Psoas muscle (tissue), 8 donors: ENCODE data around the gene NOTCH2. TPM values are rescaled to one million over a fixed set of nuclear protein-coding genes. Genes with fewer than 3 reads are reported as not detected.

Experiments used
- ATAC-seq, 4 donors: fragments of 200-7000 bp; cut with Tn5 transposase; one replicate each; pipeline ENCODE4 v1.9.1; 2020; ENCODE audit warnings: moderate library complexity in 3 of 4, mild to moderate bottlenecking in 2 of 4
- DNase-seq, 2 donors: peaks; one replicate each; pipeline ENCODE4 v3.0.0-alpha.2; 2020
- H3K27ac ChIP-seq: fragments of 200-600 bp; one replicate; pipeline ENCODE4 v1.8.0; 2022
- H3K27me3 ChIP-seq, 3 donors: fragments of 200-600 bp in 1 of 3; one replicate each; pipeline versions ENCODE4 v1.6.1 to v1.8.0; 2013 to 2022; ENCODE audit warnings: low read length in 2 of 3, mild to moderate bottlenecking in 2 of 3, moderate library complexity in 1 of 3; ENCODE audit not compliant: insufficient read depth in 3 of 3
- H3K36me3 ChIP-seq, 2 donors: fragments of 200-600 bp in 1 of 2; one replicate each; pipeline versions ENCODE4 v1.6.1 to v1.8.0; 2013 to 2022; ENCODE audit warnings: low read depth in 1 of 2, mild to moderate bottlenecking in 1 of 2, moderate library complexity in 1 of 2; ENCODE audit not compliant: insufficient read depth in 1 of 2
- H3K4me1 ChIP-seq: fragments of 200-600 bp; one replicate; pipeline ENCODE4 v1.8.0; 2022
- H3K4me3 ChIP-seq: fragments of 200-600 bp; one replicate; pipeline ENCODE4 v1.8.0; 2022; ENCODE audit warnings: mild to moderate bottlenecking
- H3K9me3 ChIP-seq: fragments of 200-600 bp; one replicate; pipeline ENCODE4 v1.8.0; 2022
- CTCF ChIP-seq: fragments of 200-600 bp; IDR thresholded peaks from one replicate; pipeline ENCODE4 v1.8.0; 2022; ENCODE audit warnings: antibody characterized with exemption
- WGBS, 3 donors: extraction: QIAGEN DNeasy Blood & Tissue Kit; methylation state at CpG; one replicate each; pipeline versions ENCODE4 v1.1.6 to v1.1.7; 2013; 5-methylcytosine and 5-hydroxymethylcytosine counted together
- intact Hi-C, 2 donors: fragments of 100-400 bp; cut with DNase I; formaldehyde crosslinking; loops; one replicate each; pipeline versions ENCODE4 v1.11.0 to v1.14.2; 2022
- polyA plus RNA-seq, 3 donors: library from polyadenylated mRNA; stranded (reverse); fragments of 200-250 nt; gene quantifications; one replicate each; pipeline ENCODE4 v1.2.3, GENCODE V29; 2013
- total RNA-seq, 4 donors: library from RNA; stranded (reverse); fragmentation: NEBNext Ultra II Directional in 2 of 4; extraction: Animal tissue kit (Norgen Biotek cat#: 25700) in 2 of 4; gene quantifications; one replicate each; pipeline versions ENCODE4 v1.2.1 to v1.2.4, GENCODE V29; 2021 to 2023
- donor health status: healthy with polysubstance abuse.
- donor health status: DM: no; HTN: no; CAD: no; lungs with moderate emphysema.
- donor health status: Bipolar disorder and iron deficiency.
- donor health status: healthy.
- donor health status: DM: yes; HTN: yes; CAD: no.
- donor health status: DM: no; HTN: no; CAD: no.
- donor health status: DM: no; HTN: no; CAD: no.
- donor health status: DM: yes; HTN: yes; CAD: no.

The NOTCH2 gene
- total and polyA plus RNA-seq, 7 donors, result 2.1 to 19.7 (median 15.4) TPM

GRCh38 chr1:119902775-119903442 lies 166.6 kb downstream of the NOTCH2 start:
- Histone ChIP-seq H3K4me1 (no peaks in the 10 kb centered on the region), H3K9me3 (no peaks in the 10 kb centered on the region), H3K27me3 (peaks cover 0 to 4% (median 0%) of the 10 kb centered on the region in 3 donors), H3K4me3 (no peak overlapping the region), H3K27ac (no peak overlapping the region), H3K36me3 (no peaks in the 10 kb centered on the region)
- 88 to 92% (median 91%) methylated on average over 4 of the region's 4 CpGs for WGBS, 3 donors
- ATAC-seq (no peak), DNase-seq (no peak)
- TF ChIP-seq CTCF, result no peak
- intact Hi-C loops, result no loop called here

- H3K4me1 ChIP-seq, result no peaks in the 10 kb centered on the region
- H3K36me3 ChIP-seq, result no peaks in the 10 kb centered on the region
- intact Hi-C loops, result no loop called here
- H3K27me3 ChIP-seq, result peaks cover 0 to 7% (median 3%) of the 10 kb centered on the region in 3 donors
- H3K4me3 ChIP-seq, result no peak overlapping the region
- TF ChIP-seq CTCF, result no peak
- ATAC-seq (no peak), DNase-seq (no peak)
- H3K9me3 ChIP-seq, result no peaks in the 10 kb centered on the region
- H3K27ac ChIP-seq, result no peak overlapping the region
- WGBS, 3 donors, result 92 to 97% (median 94%) methylated on average over 3 of the region's 3 CpGs
Observed at GRCh38 chr1:119898981-119899720, 170.3 kb downstream of the NOTCH2 start.

- Histone ChIP-seq H3K27ac (no peak overlapping the region), H3K4me1 (no peaks in the 10 kb centered on the region), H3K36me3 (no peaks in the 10 kb centered on the region), H3K4me3 (no peak overlapping the region), H3K9me3 (no peaks in the 10 kb centered on the region), H3K27me3 (peaks cover 0 to 7% (median 3%) of the 10 kb centered on the region in 3 donors)
- intact Hi-C loops, result no loop called here
- DNase-seq (no peak), ATAC-seq (no peak)
- TF ChIP-seq CTCF, result no peak
- WGBS, 3 donors, result 67 to 74% (median 69%) methylated on average over 2 of the region's 2 CpGs
Observed at GRCh38 chr1:119898530-119898929, 170.9 kb downstream of the NOTCH2 start.

GRCh38 chr1:119896303-119896702 lies 173.2 kb downstream of the NOTCH2 start, which contains the start of gene ADAM30:
Gene ADAM30, minus strand, starts transcription at chr1:119896515. Its CDS starts 179 bp downstream, at chr1:119896336.
- Histone ChIP-seq H3K4me1 (no peaks in the 10 kb centered on the region), H3K4me3 (no peak within 1 kb of the TSS), H3K27me3 (peaks cover 0 to 7% (median 3%) of the 10 kb centered on the region in 3 donors), H3K27ac (no peak within 1 kb of the TSS), H3K36me3 (no peaks in the 10 kb centered on the region), H3K9me3 (no peaks in the 10 kb centered on the region)
- intact Hi-C loops, result no loop called here
- ATAC-seq (no peak), DNase-seq (no peak)
- 49 to 51% (median 50%) methylated on average over 24 of the region's 24 CpGs for WGBS, 3 donors
- no peak for TF ChIP-seq CTCF
